Right ventricle myocardium superior (tissue), 1 donor: Measurements from ENCODE around the gene NFATC1. TPM values are rescaled to one million over a fixed set of nuclear protein-coding genes. Genes with fewer than 3 reads are reported as not detected.

Experiments
- ATAC-seq: fragments of 200-7000 bp; cut with Tn5 transposase; one replicate; pipeline ENCODE4 v1.9.1; 2020; ENCODE audit warnings: mild to moderate bottlenecking; ENCODE audit not compliant: poor library complexity
- DNase-seq: peaks from one replicate; pipeline ENCODE4 v3.0.0-alpha.2; 2020
- intact Hi-C: fragments of 100-400 bp; cut with DNase I; formaldehyde crosslinking; loops from one replicate; pipeline ENCODE4 v1.11.2; 2022
- total RNA-seq: library from RNA; stranded (reverse); fragmentation: NEBNext Ultra II Directional; extraction: Animal tissue kit (Norgen Biotek cat#: 25700); gene quantifications from one replicate; pipeline ENCODE4 v1.2.1, GENCODE V29; 2021
- donor health status: DM: no; HTN: yes; CAD: no; lungs with severe emphysema.

NFATC1 gene
- total RNA-seq, 1 donor from 2014 or later, result 19.8 TPM

DNA sequence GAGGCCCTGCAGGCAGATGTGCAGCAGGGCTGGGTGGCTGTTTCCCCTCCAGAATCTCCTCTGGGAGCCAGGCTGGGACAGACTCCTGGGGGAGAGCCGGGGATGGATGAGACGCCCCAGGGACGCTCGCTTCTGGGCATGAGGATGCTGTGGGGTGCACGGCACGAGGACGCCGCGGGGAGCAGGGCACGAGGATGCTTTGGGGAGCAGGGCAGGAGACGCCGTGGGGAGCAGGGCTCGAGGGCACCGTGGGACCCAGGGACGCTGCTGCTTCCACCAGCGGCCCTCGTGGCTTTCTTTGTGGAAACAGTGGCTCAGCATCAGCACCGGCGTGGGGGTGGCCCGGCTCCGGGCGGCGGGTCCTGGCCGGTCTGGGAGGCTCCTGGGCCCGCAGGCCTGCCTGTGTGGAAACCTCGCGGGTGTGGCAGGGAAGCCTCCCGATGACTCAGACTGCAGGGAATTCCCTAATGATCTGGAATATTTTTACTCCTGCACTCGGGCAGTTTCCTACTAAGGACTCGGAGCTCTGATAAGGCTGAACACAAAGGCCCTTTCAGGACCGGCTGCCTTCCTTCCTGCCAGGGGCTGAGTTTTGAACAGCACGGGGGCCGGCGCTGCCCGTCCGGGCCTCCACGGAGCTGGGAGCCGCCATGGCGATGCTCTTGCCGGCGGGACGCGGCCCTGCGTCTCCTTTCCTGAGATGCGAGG lies 62.6 kb downstream of the NFATC1 start:
- DNase-seq (peak; percentile 82), ATAC-seq (peak; percentile 87)
- intact Hi-C loops, result loop anchor here (10.0 kb wide), 1 partner anchor 53 kb away; no protein-coding TSS in a partner anchor

DNA sequence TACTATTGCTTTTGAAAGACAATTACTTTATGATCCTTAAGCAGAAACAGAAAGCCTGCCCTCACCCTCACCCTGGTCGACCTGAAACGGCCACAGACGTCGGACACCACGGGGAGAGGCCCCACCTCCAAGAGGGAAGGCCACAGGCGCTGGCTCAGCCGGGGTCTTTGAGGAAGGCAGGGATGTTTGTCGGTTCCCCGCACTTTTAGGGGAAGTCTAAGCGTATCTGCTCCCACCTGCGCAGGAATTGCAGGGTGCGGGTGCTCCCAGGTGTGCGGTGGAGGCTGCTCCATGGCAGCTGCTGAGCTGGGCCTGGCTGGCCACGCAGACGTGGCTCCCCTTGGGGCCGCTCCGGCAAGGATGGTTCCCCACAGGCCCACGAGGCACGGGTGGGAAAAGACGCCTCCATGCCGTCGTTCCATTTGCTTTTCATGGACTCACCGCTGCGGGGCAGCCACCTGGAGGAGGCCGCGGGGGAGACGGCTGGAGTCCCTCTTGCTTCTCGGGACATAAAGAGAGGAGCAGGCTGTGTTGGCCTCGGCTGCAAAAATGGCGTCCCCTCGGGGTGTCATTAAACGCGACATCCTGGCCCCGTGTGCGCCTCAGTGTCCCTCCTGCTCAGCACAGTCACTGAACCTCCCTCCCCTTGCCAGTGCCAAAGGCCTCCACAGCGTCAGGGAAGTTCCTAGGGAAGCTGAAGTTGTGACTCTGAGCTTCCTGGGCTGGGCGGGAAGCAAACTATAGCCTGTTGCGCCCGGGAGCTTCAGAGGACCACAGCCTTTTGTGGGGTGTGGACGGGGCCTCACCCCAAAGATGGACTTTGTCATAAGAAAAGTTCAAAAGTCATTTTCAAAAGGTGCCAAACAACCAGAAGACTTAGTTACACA lies 63.4 kb downstream of the NFATC1 start:
- ATAC-seq (no peak), DNase-seq (no peak)
- intact Hi-C loops, result loop anchor here (10.0 kb wide), 1 partner anchor 54 kb away; no protein-coding TSS in a partner anchor

- intact Hi-C loops, result loop anchor here (10.0 kb wide), 1 partner anchor 55 kb away; no protein-coding TSS in a partner anchor
- no peak for DNase-seq
- no peak for ATAC-seq
Observed at GRCh38 chr18:79459946-79460480, 64.3 kb downstream of the NFATC1 start.

DNA sequence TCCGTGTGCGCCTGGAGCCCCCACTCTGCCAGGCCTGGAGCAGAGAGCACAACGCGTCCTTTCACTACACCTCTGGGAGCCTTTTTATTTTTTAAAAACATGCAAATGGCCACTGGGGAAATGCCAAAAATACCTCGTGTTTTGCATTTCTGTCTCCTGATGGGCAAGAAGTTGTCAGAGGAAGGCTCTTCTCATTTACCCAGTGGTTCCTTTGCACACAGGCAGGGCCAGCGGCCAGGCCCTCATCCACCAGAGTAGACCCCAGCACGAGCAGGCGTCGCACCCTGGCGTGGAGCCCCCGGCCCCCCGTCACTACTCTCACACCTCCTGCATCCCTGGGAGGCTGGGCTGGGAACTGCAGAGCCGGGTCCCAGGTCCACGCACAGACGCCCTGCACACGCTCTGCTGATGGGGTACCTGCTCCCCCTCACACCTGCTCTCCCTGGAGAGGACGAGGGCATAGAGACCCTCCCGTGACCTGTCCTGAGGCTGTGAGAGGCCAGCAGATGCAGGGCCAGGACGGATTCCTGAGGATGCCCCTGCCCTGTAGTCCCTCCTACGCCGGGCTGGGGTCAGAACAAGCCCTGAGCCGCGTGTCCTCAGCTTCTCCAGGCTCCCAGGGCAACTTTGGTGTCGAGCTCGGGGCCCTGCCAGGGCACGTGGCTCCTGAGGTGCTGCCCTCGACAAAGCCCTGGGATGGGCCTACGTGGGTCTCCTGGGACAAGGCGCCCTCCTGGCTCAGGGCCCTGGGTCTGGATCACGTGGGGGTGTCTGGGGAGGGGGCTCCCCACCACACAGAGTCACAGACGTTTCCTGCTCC lies 65.0 kb downstream of the NFATC1 start:
- intact Hi-C loops, result no loop called here
- DNase-seq (no peak), ATAC-seq (no peak)

DNA sequence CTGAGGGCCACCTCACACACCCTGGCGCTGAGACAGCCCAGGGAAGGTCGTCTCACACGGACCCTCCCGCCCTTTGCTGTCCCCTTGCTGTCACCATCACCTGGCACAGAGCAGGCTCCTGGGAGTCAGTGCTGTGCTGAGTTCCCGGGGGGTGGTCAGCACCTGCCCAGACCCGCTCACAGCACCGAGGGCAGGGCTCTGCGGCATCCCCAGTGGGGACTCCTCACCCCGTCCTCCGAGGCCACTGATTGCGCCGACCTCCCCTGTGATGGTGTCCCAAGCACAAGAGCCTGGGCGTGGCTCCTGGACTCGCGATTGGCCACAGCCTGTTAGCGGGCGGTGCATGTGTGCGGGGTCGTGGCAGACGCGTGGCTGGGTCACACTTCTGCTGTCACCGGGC lies 65.9 kb downstream of the NFATC1 start:
- ATAC-seq, result no peak
- no peak for DNase-seq
- intact Hi-C loops, result no loop called here

- intact Hi-C loops, result no loop called here
- no peak for ATAC-seq
- DNase-seq, result no peak
Observed at GRCh38 chr18:79463424-79463960, 67.8 kb downstream of the NFATC1 start.

GRCh38 chr18:79465392-79465991 lies 69.8 kb downstream of the NFATC1 start:
- intact Hi-C loops, result no loop called here
- ATAC-seq (peak; percentile 19), DNase-seq (no peak)

DNA sequence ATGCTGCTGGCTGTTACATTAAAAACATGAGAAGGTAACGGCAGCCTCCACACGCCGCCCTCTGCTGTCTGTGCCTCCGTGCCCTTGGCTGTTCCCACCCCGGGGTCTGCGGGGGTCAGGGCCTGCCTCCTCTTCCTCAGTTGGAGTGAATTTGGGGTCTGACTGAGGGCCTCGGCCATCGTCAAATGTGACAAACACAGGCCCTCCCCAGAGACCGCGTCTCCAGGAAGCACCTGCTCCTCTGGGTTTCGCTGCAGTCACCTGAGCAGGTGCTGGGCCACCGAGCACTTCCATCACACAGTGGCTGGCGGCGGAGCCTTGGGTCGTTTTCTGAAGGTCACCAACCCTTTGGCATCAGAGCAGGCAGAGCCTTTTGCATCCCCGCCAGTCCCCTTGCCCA lies 70.9 kb downstream of the NFATC1 start:
- intact Hi-C loops, result no loop called here

DNA sequence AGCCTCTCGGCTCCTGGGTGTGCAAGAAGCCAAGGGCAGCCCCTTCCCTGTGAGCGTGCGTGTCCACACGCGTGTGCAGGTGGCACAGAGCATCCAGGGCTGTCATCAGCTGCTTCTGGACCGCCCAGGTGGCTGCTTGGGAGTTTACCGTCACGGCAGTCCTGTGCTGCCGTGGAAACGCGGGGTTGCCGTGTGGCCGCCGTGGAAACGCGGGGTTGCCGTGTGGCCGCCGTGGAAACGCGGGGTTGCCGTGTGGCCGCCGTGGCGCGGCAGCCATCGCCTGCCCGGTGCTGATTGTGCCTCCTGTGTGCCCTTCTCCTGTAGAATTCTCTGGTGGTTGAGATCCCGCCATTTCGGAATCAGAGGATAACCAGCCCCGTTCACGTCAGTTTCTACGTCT lies 71.4 kb downstream of the NFATC1 start:
- intact Hi-C loops, result no loop called here
- no peak for ATAC-seq
- DNase-seq, result no peak

More for the DNA sequence above, 70.9 kb downstream of the NFATC1 start:
- DNase-seq (no peak), ATAC-seq (no peak)

DNA sequence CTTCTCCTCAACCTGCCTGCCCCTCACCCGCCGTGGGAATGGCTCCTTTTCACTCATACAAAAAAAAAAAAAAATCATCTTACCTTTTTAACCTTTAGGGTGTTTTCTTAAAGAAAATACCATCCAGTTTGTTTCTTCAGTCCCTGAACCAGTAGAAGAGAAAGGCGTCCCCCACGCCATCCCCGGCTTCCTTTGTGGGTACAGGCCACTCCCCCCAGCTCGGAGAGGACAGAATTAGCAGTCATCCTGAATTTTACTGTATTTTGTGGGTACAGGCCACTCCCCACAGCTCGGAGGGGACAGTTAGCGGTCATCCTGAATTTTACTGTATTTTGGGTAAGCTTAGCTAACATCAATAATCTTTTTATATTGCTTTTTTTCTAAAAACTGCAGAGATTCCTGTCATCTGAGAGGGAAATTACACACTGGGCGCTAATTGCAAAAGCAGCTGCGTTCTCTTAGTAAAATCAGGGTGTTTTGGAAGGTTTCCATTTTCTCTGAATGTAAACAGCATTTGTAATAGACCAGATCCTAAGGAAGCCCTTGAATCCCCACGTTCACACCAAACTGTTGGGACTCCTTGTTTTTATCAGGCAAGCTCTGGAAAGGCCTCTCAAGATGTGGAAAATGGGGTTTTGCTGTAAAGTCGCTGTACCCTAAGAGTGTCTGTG lies 72.5 kb downstream of the NFATC1 start:
- intact Hi-C loops, result no loop called here
- DNase-seq (no peak), ATAC-seq (no peak)

DNA sequence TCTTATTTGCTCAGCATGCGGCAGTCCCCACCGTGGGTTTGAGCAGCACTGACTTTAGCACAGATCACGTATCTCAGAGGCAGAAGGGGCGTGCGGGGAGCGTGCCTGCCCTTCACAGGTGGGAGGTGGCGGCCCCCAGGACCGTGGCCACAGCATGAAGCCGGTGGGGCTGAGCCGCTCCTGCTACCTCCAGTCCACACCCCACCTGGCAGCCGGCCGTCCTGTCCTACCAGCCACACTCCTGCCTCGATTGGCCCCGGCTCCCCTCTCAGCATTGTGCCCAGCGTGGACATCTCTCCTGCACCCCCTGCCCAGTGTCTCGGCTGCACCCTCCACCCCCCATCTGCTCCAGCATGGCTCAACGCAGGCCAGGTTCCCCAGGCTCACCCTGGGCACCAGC lies 73.6 kb downstream of the NFATC1 start:
- no peak for ATAC-seq
- DNase-seq, result no peak
- intact Hi-C loops, result no loop called here

GRCh38 chr18:79469751-79470505 lies 74.2 kb downstream of the NFATC1 start:
- ATAC-seq (no peak), DNase-seq (no peak)
- intact Hi-C loops, result no loop called here

- no peak for ATAC-seq
- intact Hi-C loops, result no loop called here
- no peak for DNase-seq
Observed at GRCh38 chr18:79470547-79470946, 74.8 kb downstream of the NFATC1 start.

- intact Hi-C loops, result no loop called here
- DNase-seq (no peak), ATAC-seq (no peak)
Observed at GRCh38 chr18:79471046-79471445, 75.3 kb downstream of the NFATC1 start.

DNA sequence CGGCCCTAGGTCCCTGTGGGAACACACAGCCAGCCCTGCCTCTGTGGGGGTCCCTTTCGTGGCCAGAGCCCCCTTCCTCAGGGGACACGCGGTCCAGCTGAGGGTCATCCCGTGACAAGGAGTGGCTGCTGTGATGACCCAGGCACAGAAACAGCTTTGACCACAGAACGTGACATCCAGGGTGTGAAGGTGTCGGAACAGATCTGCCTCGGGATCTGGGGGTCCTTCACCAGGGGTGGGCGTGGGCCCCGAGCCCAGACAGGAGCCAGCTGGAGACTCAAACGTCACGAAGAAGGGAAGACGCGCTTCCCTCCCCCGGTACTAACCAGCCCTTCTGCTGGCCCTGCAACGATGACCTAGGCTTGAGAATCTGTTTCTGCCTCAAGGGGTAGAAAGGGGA lies 75.9 kb downstream of the NFATC1 start:
- DNase-seq (no peak), ATAC-seq (no peak)
- intact Hi-C loops, result no loop called here

DNA sequence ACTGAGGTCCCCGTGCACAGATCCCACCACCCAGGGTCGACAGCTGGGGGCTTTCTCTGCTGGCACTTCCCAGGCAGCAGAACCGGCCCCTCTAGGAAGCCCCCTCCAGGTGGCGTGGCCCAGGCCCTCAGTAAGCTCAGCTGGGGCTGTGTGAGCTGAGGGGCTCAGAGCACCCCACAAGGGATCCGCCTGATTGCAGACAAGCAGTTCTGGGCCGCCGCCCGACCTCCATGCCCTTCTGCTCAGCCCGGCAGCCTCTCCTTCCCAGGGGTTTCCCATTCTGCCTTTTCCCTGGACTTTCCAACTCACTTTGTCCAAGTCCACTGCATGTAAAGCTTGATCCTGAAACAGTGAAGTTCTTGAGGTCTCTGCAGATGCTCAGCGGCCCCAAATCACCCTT lies 76.4 kb downstream of the NFATC1 start:
- ATAC-seq, result no peak
- intact Hi-C loops, result no loop called here
- no peak for DNase-seq

- no peak for DNase-seq
- intact Hi-C loops, result no loop called here
- no peak for ATAC-seq
Observed at GRCh38 chr18:79472946-79473345, 77.2 kb downstream of the NFATC1 start.
